Umbilical cord (tissue), 2 donors: ENCODE data around the gene GRID1. TPM values are rescaled to one million over a fixed set of nuclear protein-coding genes. Genes with fewer than 3 reads are reported as not detected.

Source experiments
- DNase-seq: peaks from one replicate; pipeline ENCODE4 v3.0.0-alpha.2; 2015; ENCODE audit warnings: low spot score
- total RNA-seq: library from RNA; depleted of rRNA; stranded (reverse); fragments of >200 nt; gene quantifications from one replicate; pipeline ENCODE4 v1.2.3, GENCODE V29; 2014; ENCODE audit warnings: low replicate concordance; ENCODE audit not compliant: insufficient read depth

The GRID1 gene
- total RNA-seq, 1 donor from 2014 or later, result 7.2 TPM

DNA sequence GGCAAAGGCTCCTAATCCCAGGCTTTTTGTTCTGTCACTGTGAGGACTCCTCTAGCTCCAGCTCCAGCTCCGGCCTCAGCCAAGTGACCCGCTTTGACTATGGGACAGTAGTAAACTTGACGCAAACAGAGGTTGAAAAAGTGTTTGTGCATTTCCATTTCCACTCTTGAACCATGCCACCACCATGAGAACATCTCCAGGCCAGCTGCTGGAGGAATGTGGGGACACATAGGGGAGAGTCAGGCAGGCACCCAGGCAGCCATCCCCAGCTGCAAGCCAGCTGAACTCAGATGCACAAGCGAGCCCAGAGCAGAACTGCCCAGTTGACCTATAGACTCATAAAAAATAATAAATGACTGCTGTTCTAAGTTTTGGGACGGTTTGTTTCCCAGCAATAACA is 224.7 kb downstream of the GRID1 start:
- DNase-seq, result no peak

DNA sequence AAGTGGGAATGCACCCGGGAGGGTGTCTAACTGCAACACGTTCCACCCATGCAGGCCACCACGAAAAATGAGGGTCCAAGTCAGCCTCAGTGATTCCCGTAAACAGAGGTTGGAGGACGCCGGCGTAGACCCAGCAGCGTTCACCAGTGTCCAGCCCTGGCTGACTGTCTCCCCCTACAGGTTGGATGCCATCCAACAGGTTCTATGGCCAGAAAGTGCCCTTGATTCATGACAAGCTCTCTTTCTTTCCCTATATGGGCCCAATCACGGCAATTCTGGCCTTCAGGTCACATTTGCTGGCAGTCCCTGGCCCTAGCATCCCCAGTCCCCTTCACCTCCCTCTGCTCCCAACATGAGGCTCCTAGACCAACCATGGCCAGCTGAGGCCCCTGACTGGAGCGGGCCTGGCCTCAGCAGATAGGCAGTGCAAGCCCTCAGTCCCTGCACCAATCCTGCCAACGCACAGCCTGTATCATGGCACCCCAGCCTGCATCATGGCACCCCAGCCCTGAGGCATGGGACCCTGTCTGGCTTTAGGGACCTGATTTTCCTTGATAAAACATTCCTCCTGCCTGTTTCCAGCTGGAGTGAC is 227.4 kb downstream of the GRID1 start:
- DNase-seq, result peak; percentile 7

DNA sequence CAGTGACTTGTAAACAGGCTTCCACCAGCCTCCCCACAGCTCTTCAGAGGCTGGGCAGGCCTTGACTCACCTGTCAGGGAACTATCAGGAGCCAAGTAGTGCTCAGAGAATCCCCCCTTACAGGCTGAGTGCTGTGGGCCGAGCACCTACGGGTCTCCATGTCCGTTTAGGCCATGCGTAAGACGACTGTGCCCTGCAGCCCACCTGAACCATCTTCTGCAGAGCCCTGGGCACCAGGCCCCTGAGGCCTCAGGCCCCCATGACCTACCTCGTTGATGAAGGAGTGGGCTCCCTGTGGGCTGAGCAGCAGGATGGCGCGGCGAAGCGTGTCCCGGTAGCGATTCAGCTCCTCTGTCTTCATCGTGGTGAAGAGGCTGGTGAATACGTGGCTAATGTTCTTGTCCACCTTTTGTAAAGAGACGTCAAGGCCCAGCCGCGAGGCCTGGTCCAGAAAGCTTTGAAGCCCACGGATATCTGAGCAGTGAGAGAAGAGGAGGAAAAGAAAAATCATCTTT is 228.0 kb downstream of the GRID1 start:
- no peak for DNase-seq

DNA sequence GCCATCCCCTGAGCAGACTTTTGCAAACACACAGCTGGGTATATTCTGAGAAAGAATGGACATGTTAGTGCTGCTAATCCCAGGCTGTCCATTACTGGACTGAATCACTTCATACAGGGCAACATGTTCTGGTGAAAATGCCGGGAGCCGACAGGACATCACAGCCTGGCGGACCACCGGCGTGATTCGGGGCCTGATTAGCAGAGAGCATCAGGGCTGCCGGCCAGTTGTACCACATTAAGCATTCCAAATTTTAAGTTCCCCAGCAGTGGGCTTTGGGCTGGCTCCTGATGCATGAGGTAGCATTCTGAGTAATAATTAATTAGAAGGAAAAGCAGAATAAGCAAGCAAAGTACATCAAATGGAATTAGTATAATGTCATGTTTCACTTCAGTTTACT is 229.0 kb downstream of the GRID1 start:
- no peak for DNase-seq

DNA sequence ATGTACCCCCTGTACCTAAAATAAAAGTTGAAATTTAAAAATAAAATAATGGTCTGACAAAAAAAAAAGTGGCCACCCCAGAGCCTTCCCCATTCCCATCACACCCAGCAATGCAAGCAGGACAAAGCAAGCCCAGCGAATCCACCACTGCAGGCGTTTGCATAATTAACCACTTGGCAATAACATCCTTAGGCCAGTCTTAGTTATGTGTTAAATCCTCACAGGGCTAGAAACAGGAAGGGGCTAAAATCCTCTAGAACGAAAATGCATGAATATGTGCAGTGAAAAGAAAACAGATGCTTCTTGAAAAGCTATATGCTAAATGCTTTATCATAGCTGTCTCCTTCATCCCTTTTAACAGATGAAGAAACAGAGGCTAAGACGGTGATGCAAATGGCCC is 229.7 kb downstream of the GRID1 start:
- no peak for DNase-seq

DNA sequence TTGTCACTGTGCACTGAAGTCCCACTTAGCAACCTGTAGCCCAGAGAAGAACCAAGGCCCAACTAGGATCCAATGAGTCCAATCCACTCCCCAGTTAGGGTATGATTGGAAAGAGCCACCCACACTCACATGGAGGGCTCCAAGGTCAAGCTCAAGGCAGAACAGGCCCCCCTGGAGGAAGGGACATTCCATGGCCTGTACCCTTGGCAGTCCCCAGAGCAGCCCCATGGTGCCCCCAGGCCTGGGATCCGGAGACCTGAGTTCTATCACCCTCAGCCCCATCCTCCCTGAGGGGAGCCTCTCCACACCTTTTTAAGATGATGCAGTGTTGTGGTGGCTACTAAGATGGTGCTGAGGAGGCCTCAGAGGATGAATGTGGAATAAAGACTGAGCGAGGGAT is 231.4 kb downstream of the GRID1 start:
- DNase-seq, result no peak

DNA sequence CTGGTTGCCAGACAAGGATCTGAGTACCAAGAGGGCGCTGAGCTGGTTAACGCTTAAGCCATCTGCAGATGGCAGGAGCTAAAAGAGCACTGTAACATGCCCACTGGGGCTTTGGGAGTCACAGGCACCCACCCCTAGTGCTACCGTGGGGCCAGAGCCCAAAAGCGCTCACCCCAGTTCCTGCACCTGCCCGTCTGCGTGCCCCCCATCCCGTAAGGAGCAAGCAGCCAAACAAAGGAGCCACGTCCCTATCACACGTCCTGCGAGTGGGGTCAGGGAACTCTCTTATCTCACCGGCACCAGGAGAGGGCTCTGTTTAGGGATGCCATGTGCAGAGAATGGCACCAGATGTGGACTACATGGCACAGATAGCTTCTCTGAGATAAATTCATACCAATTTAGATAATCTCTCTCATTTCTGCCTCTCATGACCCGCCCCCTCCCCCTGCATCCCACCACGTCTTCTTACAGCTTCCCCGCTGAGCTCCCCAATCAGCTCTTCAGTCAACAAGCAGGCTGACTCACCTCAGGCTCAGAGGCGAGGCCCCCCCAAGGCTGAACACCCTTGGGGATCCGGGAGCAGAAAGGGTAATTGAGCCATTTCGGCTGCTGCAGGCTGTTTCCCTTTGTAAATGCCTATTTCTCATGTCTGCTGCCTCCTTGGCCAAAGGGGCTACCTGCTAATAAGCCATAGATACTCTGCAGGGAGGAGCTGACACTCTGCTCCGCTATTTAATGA is 235.7 kb downstream of the GRID1 start:
- DNase-seq, result no peak

DNA sequence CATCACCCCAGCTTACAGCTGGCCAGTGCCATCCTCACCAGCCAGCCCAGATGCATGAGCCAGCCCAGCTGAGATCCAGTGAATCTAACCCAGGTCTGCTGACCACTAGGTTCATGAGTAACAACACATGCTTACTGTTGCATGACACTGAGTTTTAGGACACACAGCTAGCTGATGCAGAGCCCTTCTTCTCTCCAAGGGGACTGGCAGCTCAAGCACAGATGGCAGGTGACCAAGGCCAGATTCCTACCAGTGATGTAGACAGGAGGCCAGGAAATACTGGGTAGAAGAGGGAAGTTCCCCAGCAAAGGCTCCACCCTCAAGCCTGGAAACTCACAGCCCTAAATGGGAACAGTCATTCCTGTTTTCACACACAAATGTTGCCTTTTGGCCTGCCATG is 236.6 kb downstream of the GRID1 start:
- DNase-seq, result no peak

DNA sequence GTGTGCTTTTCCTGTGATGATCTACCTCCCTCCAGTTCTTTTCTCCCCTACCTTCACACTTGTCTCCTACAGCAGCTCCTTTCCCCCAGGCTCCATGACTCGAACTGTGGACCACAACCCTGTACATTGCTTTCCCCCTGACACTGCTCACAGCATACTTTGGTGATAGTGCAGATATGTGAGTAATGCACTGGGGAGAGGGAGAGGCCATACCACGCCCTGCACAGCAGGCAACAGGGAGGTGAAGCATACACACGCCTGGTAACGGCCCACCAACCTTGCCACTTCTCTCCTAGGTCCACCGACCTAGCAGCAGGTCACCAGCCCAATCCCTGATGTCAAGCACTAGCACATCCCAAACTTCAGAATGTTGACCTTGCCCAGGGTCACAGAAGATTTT is 238.2 kb downstream of the GRID1 start:
- DNase-seq, result no peak

DNA sequence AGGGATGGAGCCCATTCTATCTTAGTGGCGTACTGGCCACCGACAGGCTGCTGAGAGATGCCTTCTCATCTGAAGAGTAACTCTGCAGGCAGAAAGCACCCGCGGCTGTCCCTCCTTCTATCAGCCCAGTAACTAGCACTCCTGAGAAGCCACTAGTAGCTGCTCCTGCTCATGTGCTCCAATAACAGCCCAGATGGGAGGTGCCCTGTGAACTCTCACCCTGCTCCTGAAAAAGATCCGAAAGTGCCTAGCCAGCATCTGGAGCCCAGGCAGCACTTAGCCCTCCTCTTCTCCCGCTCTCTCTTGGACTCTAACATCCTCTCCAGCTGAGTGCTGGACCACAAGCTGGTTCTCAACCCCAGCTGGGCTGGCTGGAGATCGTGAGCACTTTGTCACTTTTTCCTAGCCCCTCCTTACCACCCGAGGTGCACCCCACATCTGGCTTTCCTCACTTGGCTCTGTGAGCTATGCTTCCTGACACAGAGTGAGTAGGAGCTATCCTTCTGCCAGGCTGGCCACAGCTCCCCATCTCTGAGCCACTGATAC is 239.2 kb downstream of the GRID1 start:
- DNase-seq, result peak; percentile 12

DNA sequence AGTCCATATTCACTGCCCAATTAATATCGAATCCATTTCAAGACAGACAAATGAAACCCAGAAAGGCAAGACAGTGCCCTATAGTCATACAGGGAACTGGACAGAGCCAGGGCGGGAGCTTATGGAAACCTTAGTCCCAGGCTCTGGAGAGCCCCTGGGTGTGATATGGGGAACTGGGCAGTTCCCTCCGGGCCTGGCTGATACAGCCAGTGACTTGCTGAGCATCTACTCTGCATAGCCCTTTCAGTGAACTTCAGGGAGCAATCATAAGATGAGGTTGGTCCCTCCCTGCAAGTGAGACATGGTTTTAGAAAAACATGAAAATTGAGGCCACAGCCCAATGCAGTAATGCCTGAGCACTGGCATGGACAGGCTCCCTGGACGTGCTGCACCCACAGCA is 241.9 kb downstream of the GRID1 start:
- no peak for DNase-seq

DNA sequence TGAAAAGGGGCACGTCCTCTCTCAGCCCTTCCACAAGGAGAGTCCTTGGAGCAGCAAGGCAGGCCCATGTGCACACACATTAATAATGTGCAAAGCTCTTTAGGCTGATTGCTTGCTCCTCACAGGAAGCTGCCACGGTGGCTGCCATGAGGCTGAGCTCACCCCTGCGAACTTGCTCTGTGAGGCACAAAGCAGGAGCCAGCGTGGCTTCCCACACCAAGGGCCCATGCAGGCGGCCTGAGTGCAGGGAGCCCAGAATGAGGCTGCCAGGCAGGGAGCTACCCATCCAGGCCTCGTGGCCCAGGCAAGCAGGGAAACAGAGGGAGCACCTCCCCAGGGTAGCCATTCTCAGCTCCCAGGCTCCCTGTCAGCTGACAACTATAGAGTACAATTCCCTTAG is 242.9 kb downstream of the GRID1 start:
- DNase-seq, result no peak

DNA sequence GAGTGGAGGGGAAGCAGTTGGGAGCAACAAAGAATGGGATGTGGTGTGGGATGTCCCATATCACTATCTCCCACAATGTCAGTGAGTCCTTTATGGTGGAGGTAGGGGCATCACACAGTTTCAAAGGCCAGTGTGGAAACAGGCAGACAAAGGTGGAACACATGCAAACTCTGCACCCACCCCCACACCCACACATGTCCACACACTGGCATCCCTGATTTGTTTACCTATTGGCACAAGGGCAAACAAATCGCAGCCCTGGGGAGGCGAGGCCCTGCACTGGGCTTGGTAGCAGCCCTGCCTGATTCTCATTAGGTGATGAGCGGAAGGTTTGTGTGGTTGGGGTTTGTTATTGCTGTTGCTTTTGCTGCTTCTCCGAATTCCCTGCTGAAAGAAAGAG is 243.3 kb downstream of the GRID1 start:
- DNase-seq, result no peak

DNA sequence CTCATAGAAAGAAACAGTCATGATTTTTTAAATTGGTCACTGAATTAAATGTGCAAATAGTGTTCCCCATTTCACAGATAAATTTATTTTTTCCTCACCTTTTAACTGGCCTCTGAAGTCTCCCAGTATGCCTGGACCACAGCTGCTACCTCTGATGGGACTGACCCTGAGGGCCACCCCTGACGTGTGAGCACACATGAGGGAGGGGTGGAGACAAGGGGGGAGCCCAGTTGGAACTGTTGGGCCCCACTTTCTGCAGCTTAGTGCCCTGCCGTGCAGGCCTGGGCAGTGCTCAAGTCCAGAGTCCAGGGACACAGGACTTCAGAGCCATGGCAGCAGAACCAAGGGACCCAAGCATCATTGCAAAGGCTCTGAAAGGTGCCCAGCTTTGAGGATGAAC is 243.9 kb downstream of the GRID1 start:
- DNase-seq, result no peak

DNA sequence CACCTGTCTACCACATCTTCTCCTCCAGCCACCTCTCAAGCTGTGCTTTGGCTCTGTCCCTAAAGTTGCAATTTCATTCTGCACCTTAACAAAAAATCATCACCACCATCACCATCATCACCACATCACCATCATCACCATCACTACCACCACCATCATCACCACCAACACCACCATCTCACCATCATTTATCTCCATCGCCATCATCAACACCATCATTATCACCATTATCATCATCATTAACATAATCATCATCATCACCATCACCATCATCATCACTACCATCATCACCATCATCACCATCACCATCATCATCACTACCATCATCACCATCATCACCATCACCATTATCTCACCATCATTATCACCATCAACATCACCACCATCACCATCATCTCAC is 245.4 kb downstream of the GRID1 start:
- no peak for DNase-seq

DNA sequence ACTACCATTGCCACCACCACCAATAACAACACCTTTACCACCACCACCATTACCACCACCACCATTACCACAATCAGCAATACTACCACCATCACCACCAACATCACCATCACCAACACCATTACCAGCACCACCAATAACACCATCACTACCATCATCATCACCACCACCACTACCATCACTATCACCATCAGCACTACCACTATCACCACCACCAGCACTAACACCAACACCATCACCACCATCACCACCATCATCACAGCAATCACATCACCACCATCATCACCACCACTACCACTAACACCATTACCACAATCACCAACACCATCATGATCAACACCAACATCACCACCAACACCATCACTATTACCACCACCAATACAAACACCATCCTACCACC is 249.5 kb downstream of the GRID1 start:
- no peak for DNase-seq

DNA sequence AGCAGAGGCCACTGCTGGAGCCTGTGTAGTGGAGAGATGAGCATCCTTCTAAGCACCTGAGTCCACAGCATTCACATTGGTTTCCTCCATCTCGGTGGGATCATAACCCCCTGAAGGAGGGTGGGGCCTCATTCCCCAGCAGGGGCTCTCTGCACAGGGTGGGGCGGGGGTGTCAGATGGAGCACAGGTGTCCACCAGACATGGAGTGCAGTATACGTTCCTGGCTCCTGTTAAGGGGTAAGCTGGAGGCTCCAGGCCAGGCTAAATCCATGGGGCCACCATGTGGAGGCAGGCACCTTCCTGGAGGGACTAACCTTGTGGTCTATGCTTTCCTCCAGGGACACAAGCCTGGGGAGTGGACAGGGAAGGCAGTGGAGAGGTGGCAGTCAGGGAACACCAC is 252.6 kb downstream of the GRID1 start:
- no peak for DNase-seq

DNA sequence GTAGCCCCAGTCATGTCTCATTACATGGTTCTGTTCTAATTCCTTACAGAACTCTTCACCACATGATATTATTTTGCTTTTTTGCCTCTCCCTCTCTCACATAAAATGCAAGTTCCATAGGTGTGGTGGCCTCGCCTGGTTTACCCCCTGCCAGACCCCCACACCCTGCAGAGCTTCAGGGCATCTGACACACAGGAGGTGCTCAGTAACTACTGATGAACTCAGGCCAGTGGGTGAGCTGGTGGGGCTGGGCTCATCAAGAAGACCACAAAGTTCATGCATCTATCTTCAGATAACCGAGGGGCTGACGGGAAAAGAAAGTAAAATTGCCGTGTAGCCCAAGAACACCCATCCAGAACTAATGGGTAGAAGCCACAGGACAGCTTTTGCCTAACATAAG is 253.1 kb downstream of the GRID1 start:
- DNase-seq, result no peak

DNA sequence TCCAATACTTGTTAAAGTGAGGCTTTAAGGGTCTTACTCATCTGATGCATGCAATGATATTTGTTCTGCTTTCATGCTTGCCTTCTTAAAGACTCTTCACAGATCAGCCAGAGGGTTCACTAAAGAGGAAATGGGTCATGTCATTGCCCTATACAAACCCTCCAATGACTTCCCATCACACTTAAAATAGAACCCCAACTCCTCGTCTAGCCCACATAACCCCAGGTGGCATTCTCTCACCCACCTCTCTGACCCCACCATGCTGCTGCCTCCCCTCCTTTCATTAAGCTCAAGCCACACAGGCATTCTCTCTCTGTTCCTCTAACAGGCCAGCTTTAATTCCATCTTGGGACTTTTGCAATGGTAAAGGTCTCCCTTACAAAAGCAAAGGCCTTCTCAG is 253.6 kb downstream of the GRID1 start:
- no peak for DNase-seq

DNA sequence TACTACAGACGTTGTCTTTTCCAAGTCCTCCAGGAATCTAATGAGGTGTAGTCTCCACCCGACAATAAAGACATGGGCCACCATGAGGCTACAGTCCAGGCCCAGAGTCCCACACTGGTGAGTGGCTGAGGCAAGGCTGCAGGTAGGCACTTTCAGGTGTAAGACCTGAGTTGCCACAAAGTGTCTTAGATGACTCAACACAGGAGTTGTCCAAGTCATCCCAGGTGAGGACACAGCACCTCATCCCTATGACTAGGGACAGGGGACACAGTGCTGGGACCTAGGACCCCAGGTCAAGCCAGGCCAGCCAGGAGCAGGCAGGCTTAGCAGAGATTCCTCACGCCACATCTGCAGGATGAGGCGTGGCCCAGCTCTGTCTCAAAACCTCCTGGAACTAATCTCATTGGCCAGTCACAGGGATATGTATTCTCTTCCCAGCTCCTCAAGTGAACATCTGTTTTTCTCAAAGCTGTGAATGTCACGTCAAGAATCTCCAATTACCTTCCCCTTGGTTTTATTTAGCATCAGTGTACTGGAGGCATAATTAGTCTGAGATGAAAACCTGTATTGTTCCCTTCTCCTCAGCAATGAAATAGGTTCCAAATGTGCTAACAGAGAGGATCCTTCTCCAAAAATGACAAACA is 254.6 kb downstream of the GRID1 start:
- DNase-seq, result no peak

DNA sequence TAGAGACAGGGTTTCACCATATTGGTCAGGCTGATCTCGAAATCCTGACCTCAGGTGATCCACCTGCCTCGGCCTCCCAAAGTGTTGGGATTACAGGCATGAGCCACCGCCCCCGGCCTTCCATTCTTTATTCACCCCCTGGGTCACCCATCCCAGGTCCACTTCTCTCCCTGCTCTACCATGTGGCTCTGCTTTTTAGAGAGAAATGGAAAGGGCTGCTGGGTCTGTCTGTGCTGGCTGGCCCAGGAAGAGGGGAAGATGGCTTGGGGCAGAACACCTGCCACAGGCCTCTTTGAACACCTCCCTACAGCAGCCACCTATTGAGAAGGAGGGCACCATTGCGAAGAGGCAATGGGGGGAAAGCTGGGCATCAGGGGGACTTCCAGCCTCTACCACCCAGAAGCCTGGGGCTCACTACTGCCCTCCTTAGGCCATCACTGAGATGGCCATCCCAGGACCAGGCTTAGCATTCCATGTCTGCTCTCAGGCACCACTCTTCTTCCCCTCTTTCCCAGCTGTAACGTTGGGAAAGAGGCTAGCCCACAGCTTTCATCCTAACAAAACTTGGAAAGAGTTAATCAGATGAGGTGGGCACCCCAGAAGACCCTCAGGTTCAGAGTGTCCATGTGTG is 256.3 kb downstream of the GRID1 start:
- DNase-seq, result no peak

DNA sequence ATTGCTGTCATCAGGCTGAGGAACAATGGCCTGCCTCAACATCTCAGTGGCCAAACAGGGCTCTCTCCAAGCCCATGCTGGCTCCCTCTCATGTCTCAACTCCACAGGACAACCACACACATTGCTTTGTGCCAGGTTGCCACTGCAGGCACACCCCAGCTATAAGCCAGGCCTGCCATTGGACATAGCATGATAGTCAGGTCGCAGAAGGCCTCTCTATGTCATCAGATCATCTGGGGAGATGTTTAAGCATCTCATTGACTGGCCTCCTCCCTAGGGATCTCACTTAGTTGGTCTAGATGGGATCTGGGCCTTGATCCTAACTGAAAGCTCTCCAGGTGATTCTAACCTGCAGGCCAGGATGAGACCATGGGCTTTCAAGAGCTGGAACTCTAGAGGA is 257.2 kb downstream of the GRID1 start:
- no peak for DNase-seq
